GM12801 (cell line): ENCODE results near the gene PNPLA7.

ENCODE experiments used
- CTCF ChIP-seq: IDR thresholded peaks from one replicate; pipeline ENCODE4 v1.5.1; 2011; ENCODE audit warnings: control low read depth; ENCODE audit not compliant: insufficient read length; ENCODE audit errors: extremely low read depth

Gene PNPLA7

GRCh38 chr9:137580954-137581322, 30.7 kb upstream of the PNPLA7 start:
- TF ChIP-seq CTCF, result no peak

GRCh38 chr9:137580209-137580953, 30.2 kb upstream of the PNPLA7 start:
- TF ChIP-seq CTCF, result no peak

- TF ChIP-seq CTCF, result no peak
Observed at GRCh38 chr9:137579259-137579604, 29.0 kb upstream of the PNPLA7 start.

- TF ChIP-seq CTCF, result no peak
Observed at GRCh38 chr9:137578518-137579258, 28.5 kb upstream of the PNPLA7 start, which contains the start of gene DPH7. Gene DPH7, minus strand, starts transcription at chr9:137578925. Its CDS starts 148 bp downstream, at chr9:137578777.

- no peak for TF ChIP-seq CTCF
Observed at GRCh38 chr9:137575716-137576411, 25.7 kb upstream of the PNPLA7 start.

- no peak for TF ChIP-seq CTCF
Observed at GRCh38 chr9:137575364-137575715, 25.1 kb upstream of the PNPLA7 start.

- no peak for TF ChIP-seq CTCF
Observed at GRCh38 chr9:137574192-137574591, 24.0 kb upstream of the PNPLA7 start.
